Measurements from ENCODE around the gene MROH9. TPM values are rescaled to one million over a fixed set of nuclear protein-coding genes. Genes with fewer than 3 reads are reported as not detected.

The MROH9 gene
- 0.09 TPM in 1 of 2 replicates, not detected in the other for total RNA-seq

GRCh38 chr1:170935231-170935630 lies at the start of gene MROH9:
MROH9 (plus strand) TSS chr1:170935534; CDS start chr1:170945557, 10,023 bp downstream.

GRCh38 chr1:171090604-171091003 lies 155.3 kb downstream of the MROH9 start, which contains the start of gene FMO3:
FMO3 (plus strand) TSS chr1:171090905; CDS start chr1:171092659, 1,754 bp downstream.

Other genes with a start within 250 kb of the MROH9 start
- gene FMO3, start 155.4 kb downstream of the MROH9 start, total RNA-seq = 0.37 and 0.57 TPM in 2 replicates
- 0.28 and 1.9 TPM in 2 replicates for gene FMO2, start 249.8 kb downstream of the MROH9 start, total RNA-seq